IPS-20b (cell line): Measurements from ENCODE around the gene FETUB.

Source experiments
- H3K27ac ChIP-seq: one replicate; pipeline ENCODE4 v1.5.1; 2013; ENCODE audit warnings: low read length
- H3K27me3 ChIP-seq: 2 replicates; pipeline ENCODE4 v1.6.1; 2013; ENCODE audit warnings: mild to moderate bottlenecking, low read length, inconsistent platforms; ENCODE audit not compliant: insufficient read depth
- H3K36me3 ChIP-seq: 2 replicates; pipeline ENCODE4 v1.6.1; 2013; ENCODE audit warnings: low read depth, mild to moderate bottlenecking, inconsistent platforms, low read length, moderate library complexity; ENCODE audit not compliant: insufficient read depth
- H3K4me1 ChIP-seq: 2 replicates; pipeline ENCODE4 v1.6.1; 2013; ENCODE audit warnings: mild to moderate bottlenecking, control low read depth, inconsistent platforms, low read length, moderate library complexity; ENCODE audit not compliant: insufficient read depth
- H3K4me3 ChIP-seq: 2 replicates; pipeline ENCODE4 v1.5.1; 2013; ENCODE audit warnings: mild to moderate bottlenecking, low read length, inconsistent platforms
- H3K9ac ChIP-seq: 2 replicates; pipeline ENCODE4 v1.6.1; 2013; ENCODE audit warnings: low read depth, mild to moderate bottlenecking, inconsistent platforms, low read length, moderate library complexity
- H3K9me3 ChIP-seq: 2 replicates; pipeline ENCODE4 v1.6.1; 2013; ENCODE audit warnings: mild to moderate bottlenecking, low read depth, low read length, inconsistent platforms; ENCODE audit not compliant: insufficient read depth

The FETUB gene

DNA sequence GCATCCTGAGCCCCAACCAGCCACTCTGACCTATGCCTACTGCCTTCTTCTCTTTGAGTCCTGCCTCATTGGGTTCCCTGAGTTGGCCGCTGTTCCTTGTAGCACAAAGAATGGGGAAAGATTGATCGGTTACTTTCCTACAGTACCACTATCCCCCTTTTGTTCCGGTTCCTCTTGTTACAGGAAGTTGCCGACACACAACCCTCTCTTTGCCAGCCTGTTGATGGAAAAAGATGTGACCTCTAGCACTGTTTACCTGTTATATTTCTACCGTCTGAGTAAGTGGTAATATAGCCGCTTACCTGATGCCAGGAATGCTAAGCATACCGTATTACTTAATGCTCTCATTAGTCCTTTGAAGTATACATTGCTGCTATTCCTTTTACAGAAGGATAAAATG lies 37.0 kb upstream of the FETUB start:
- H3K27me3 ChIP-seq, result no peaks in the 10 kb centered on the region

DNA sequence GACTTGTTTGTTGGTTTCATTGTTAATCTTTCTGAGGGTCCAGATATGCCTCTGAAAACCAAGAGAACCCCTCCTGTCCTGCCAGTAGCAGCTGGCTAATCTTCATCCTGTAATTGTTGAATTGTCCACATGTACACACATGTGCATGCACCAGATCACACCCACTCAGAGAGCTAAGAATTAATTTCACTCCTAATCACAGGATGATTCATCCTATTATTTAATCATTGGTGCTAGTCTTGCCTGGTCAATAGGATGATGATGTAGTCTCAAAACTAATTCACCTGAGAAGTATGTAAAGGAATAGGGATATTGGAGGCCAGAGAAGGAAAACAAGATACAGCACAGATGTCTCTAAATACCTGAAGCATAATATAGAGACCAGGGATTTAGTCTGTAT lies 35.1 kb upstream of the FETUB start:
- Histone ChIP-seq H3K9ac (no peak overlapping the region), H3K4me1 (no peaks in the 10 kb centered on the region), H3K4me3 (no peak overlapping the region), H3K27me3 (no peaks in the 10 kb centered on the region), H3K9me3 (no peaks in the 10 kb centered on the region), H3K27ac (no peak overlapping the region), H3K36me3 (no peaks in the 10 kb centered on the region)

More for the DNA sequence above, 37.0 kb upstream of the FETUB start:
- H3K9me3 ChIP-seq, result no peaks in the 10 kb centered on the region
- H3K9ac ChIP-seq, result no peak overlapping the region
- no peaks in the 10 kb centered on the region for H3K36me3 ChIP-seq
- no peak overlapping the region for H3K4me3 ChIP-seq
- H3K27ac ChIP-seq, result no peak overlapping the region
- H3K4me1 ChIP-seq, result no peaks in the 10 kb centered on the region

DNA sequence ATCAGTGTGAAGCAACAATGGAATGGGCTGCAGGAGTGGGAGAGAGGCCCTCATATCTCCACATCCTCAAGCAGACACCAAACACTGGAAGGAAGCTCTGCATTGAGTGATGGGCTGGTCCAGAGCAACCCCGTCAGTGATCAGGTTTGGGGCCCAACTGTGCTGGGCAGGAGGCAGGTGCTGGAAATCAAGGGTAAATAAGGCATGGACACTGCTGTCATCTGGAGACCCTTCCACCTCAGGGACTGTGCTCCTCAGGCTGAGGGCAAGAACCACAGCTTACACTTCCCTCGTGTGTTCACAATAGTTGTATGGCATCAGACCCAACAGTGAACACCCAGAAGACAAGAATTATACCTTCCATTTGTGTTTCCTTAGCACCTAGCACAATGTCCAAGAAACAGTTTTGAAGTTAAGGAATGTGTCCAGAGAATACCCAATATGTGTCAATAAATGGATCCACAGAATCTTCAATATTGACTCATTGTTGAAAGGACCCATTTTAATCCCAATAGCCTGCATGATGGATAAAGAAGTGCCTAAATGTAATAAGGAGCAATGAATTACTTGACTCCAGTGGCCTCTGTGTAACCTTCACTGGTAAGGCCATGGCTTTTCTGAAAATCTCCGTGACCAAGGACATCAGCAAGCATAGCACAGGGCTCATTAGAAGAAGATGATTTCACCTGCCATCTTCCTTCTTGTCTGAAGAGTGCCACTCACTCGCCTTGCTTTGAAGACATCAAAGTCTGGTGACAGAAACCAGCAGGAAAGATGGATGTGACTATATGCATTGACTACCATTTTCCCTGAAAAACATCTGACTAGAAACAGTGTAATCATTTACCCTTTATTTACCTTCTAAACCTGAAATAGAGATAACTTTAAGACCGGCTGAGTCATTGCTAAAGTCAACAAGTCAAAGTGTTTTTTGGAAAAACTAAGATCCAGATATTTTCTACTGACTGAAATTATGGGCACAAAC lies 34.3 kb upstream of the FETUB start:
- Histone ChIP-seq H3K27me3 (no peaks in the 10 kb centered on the region), H3K27ac (no peak overlapping the region), H3K4me1 (no peaks in the 10 kb centered on the region), H3K9me3 (no peaks in the 10 kb centered on the region), H3K4me3 (no peak overlapping the region), H3K9ac (no peak overlapping the region), H3K36me3 (no peaks in the 10 kb centered on the region)

DNA sequence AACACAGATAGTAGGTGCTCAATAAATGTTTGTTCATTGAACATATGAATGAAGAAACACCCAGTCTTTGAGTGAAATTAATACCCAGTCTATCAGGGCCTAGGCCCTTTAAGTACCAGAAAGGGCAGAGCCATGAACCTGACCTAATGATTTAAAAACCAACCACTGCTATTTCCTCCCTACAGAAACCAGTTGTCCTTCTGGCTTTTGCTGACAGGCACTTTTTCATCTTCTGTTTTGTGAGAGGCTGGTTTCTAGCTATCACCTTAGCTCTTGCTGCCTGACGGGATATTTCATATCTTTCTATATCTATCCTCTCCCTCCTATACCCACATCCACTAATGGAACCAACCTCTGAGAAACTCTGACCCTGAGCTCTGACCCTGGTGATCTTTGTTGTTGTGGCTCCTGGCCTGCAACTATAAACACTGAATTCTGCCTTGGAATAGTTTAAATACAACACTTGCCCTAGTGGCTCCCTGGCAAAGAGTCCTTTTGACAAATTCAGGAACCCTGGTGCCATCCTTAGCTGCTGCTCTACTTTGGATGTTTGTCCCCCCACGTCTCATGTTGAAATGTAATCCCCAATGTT lies 31.5 kb upstream of the FETUB start:
- Histone ChIP-seq H3K4me3 (no peak overlapping the region), H3K9me3 (no peaks in the 10 kb centered on the region), H3K9ac (no peak overlapping the region), H3K27ac (no peak overlapping the region), H3K4me1 (no peaks in the 10 kb centered on the region), H3K27me3 (no peaks in the 10 kb centered on the region), H3K36me3 (no peaks in the 10 kb centered on the region)

DNA sequence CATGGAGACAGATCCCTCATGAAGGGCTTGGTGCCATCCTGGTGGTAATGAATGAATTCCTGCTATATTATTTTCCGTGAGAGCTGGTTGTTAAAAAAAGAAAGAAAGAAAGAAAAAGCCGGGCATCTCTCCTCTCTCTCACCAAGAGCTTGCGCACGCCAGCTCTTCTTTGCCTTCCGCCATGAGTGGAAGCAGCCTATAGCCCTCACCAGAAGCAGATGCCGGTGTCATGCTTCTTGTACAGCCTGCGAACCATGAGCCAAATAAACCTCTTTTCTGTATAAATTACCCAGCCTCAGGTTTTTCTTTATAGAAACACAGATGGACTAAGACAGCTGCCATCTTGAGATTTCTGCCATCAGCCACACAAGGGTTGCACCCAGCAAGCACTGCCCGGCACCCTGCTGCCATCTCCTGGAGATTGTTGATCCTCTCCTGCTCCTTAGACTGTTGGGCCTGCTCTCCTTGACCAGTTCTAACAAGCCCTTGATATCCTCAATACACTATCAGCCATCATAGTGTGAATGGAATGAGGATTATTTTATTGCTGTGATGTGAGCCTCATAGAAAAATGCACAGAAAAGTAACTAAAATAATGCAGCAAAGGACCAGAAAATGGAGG lies 30.8 kb upstream of the FETUB start:
- no peak overlapping the region for H3K27ac ChIP-seq
- H3K9me3 ChIP-seq, result no peaks in the 10 kb centered on the region
- no peaks in the 10 kb centered on the region for H3K4me1 ChIP-seq
- H3K4me3 ChIP-seq, result no peak overlapping the region
- no peak overlapping the region for H3K9ac ChIP-seq
- no peaks in the 10 kb centered on the region for H3K27me3 ChIP-seq
- no peaks in the 10 kb centered on the region for H3K36me3 ChIP-seq

DNA sequence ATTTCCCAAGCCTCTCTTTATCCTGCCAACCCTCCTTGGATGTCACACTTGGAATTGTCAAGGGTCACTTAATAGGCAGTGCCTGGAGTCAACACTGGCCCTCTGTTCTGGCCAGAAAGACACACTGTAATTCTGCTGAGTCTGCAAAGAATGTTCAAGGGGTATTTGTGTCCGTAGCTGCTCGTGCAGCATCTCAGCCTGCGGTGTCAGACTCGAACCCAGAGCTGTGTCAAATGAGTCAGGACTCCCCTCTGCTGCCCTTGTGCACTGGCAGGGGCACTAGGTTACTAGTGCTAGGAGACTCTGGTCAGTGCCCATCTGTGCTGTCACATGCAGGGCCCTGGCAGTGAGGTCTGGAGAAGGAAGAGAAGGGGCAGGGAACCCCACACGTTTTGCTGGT lies 28.1 kb upstream of the FETUB start:
- H3K36me3 ChIP-seq, result no peaks in the 10 kb centered on the region
- H3K9ac ChIP-seq, result no peak overlapping the region
- H3K9me3 ChIP-seq, result no peaks in the 10 kb centered on the region
- no peak overlapping the region for H3K4me3 ChIP-seq
- no peak overlapping the region for H3K27ac ChIP-seq
- H3K4me1 ChIP-seq, result no peaks in the 10 kb centered on the region
- peaks cover under 1% of the 10 kb centered on the region; the same call in 1 of the 2 replicates for H3K27me3 ChIP-seq

DNA sequence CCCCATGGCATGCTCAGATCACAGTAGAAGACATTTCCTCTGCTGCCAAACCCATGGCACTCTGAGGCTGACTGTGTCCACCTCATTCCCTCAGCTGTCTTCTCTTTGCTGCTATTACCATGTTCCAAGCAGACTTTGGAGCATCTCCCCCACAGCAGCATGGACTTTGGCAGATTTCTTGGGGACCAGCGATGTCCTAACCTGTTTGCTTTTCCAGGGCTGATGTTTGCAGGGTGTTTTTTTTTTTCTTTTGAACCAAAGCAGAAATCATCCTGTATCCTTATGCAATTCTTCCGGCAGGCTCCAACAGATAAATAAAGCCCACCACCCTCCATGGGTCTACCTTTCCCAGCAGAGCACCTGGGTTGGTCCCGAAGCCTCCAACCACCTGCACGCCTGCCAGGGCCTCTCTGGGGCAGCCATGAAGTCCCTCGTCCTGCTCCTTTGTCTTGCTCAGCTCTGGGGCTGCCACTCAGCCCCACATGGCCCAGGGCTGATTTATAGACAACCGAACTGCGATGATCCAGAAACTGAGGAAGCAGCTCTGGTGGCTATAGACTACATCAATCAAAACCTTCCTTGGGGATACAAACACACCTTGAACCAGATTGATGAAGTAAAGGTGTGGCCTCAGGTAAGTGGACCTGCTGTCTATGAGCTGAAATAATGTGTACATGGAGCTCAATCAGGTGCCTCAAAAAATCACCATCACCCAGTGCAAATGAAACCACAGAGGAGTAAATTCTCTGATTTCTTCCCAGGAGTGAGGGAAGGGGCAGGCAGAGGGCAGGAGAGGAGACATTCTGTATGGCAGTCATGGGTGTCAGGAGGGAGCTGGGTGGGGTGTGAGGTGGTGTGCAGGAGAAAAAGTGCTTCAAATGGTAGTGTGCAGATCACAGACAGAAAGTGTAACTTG lies 27.2 kb upstream of the FETUB start, which contains the start of gene AHSG:
Gene AHSG (plus strand): TSS at position 340 of the 916 bp plus-strand sequence. CDS start 82 bp downstream, at position 422.
- H3K36me3 ChIP-seq, result no peaks in the 10 kb centered on the region
- H3K27me3 ChIP-seq, result peaks cover 9% of the 10 kb centered on the region
- no peak within 1 kb of the TSS for H3K4me3 ChIP-seq
- no peaks in the 10 kb centered on the region for H3K4me1 ChIP-seq
- H3K9ac ChIP-seq, result no peak within 1 kb of the TSS
- no peak within 1 kb of the TSS for H3K27ac ChIP-seq
- H3K9me3 ChIP-seq, result no peaks in the 10 kb centered on the region

DNA sequence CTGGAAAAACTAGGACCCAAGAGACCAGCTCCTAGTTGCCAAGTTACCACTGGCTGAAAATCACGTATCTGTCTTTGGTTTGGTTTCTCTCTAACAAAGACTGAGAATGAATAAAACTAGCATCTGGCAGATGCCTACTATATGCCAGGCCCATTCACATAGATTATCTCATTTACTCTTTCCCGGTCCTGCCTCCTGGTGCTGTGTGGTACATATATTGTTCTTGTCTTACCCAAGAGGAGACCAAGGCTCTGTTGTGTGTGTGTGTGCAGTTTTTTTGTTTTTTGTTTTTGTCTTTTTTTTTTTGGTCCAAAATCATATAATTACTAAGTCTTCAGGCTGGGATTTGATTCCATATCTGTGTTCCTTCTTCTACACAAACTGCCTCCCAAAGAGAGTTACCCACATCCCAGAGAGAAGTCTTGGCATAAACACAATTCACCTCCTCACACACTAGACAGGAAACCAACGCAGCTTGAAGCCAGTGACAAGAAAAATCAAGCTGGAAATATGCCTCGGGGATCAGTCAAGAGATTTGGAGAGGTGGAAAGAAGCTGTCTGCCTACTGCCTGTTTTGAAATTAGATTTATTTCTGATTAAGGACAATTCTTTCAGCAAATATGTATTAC lies 26.4 kb upstream of the FETUB start:
- Histone ChIP-seq H3K9ac (no peak overlapping the region), H3K4me1 (no peaks in the 10 kb centered on the region), H3K4me3 (no peak overlapping the region), H3K36me3 (no peaks in the 10 kb centered on the region), H3K27me3 (peaks cover 16% of the 10 kb centered on the region), H3K9me3 (no peaks in the 10 kb centered on the region), H3K27ac (no peak overlapping the region)

DNA sequence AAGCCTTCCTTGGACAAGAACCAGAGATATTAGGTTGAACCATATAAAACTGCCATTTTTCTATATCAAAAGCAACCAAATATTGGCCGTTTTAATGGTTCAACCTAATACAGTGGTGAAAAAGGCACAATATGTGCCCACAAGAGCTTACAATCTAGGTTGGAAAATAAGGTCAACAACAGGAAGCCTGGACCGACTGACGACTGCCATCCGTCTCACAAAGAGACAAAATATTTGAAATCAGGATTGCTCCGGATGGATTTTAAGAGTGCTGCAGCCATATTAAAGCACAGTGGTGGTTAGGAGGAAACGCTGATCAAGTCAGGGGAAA lies 26.0 kb upstream of the FETUB start:
- Histone ChIP-seq H3K9me3 (no peaks in the 10 kb centered on the region), H3K27me3 (peaks cover 16% of the 10 kb centered on the region), H3K4me1 (no peaks in the 10 kb centered on the region), H3K36me3 (no peaks in the 10 kb centered on the region), H3K27ac (no peak overlapping the region), H3K9ac (no peak overlapping the region), H3K4me3 (no peak overlapping the region)

DNA sequence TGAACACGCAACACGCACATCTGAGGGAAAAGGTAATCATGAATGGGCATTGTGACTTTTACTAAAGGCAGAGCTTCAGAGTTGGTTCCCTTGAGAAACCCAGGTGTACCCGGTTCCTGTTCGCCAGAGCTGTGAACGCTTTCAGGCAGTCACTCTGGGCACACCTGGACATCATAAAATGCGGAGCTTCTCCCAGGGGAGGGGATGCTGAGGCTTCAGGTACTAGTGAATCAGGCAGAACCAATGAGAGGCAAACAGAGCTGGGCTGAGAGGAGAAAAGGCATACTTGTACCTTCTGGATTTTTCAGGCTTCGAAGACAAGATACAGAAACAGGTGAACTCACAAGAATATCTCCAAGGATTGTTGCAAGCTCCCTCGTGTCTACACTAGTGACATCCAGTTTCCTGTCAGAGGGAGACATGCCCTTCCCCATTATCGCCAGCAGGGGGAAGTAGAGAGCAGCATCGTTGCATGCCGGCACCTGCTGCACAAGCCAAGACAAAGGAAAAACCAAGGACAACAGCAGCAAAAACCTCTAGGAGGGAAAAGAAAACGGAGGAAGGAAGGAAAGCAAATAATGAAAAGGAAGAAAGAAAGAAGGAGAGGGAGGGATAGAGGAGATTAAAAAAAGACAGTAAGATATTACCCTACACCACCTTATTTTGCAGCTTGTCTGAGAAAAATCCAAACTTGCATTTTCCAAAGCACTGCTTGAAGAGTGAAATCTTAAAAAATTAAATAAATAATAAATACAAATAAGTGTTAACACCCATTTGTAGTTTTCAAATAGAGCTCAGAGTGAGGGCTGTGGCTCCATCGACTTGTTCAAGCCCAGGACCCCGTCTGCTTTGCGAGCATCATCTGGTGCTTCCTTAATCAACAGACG lies 25.4 kb upstream of the FETUB start:
- no peaks in the 10 kb centered on the region for H3K36me3 ChIP-seq
- H3K9ac ChIP-seq, result no peak overlapping the region
- no peak overlapping the region for H3K27ac ChIP-seq
- H3K27me3 ChIP-seq, result peaks cover 16% of the 10 kb centered on the region
- H3K9me3 ChIP-seq, result no peaks in the 10 kb centered on the region
- no peaks in the 10 kb centered on the region for H3K4me1 ChIP-seq
- no peak overlapping the region for H3K4me3 ChIP-seq
